Glutamatergic neuron (in vitro differentiated cells): ENCODE results near the gene GPC2. TPM values are rescaled to one million over a fixed set of nuclear protein-coding genes. Genes with fewer than 3 reads are reported as not detected.
A peak's percentile ranks its signal among the peaks of the same experiment; 100 is the strongest.
"Not testable (repeated sequence)": the region's sequence is repeated elsewhere in the genome, so short reads cannot be mapped to it uniquely, and the experiment has no call there.

Experiments
- DNase-seq: peaks from one replicate; pipeline ENCODE4 v3.0.0; 2022
- H3K27ac Mint-ChIP-seq: one replicate; pipeline ENCODE4 v1.8.0; 2020; ENCODE audit warnings: mild to moderate bottlenecking, mixed read lengths, inconsistent platforms; ENCODE audit not compliant: unreplicated experiment
- H3K27me3 Mint-ChIP-seq: one replicate; pipeline ENCODE4 v1.8.0; 2020; ENCODE audit warnings: mild to moderate bottlenecking, moderate library complexity, mixed read lengths, inconsistent platforms; ENCODE audit not compliant: unreplicated experiment
- H3K36me3 Mint-ChIP-seq: one replicate; pipeline ENCODE4 v1.8.0; 2020; ENCODE audit warnings: mild to moderate bottlenecking, mixed read lengths, inconsistent platforms; ENCODE audit not compliant: unreplicated experiment
- H3K4me1 Mint-ChIP-seq: one replicate; pipeline ENCODE4 v1.8.0; 2020; ENCODE audit warnings: mild to moderate bottlenecking, low read depth, mixed read lengths, inconsistent platforms; ENCODE audit not compliant: unreplicated experiment
- H3K4me3 Mint-ChIP-seq: one replicate; pipeline ENCODE4 v1.8.0; 2020; ENCODE audit warnings: mild to moderate bottlenecking, mixed read lengths, inconsistent platforms; ENCODE audit not compliant: unreplicated experiment
- H3K9me3 Mint-ChIP-seq: one replicate; pipeline ENCODE4 v1.8.0; 2020; ENCODE audit warnings: mild to moderate bottlenecking, moderate library complexity, mixed read lengths, inconsistent platforms; ENCODE audit not compliant: unreplicated experiment
- CTCF ChIP-seq: fragments of 200-600 bp; sonication (generic); IDR thresholded peaks from one replicate; pipeline ENCODE4 v1.5.0; 2021; ENCODE audit not compliant: partially characterized antibody, unreplicated experiment
- total RNA-seq: library from RNA; stranded (reverse); fragmentation: NEBNext Ultra II Directional; extraction: Animal tissue kit (Norgen Biotek cat#: 25700); gene quantifications from one replicate; pipeline ENCODE4 v1.2.1, GENCODE V29; 2021; ENCODE audit not compliant: unreplicated experiment

Gene GPC2
- total RNA-seq, 1 donor from 2014 or later = 530 TPM

GRCh38 chr7:100215895-100216294 is 38.7 kb upstream of the GPC2 start:
- H3K27ac Mint-ChIP-seq = no peak overlapping the region

GRCh38 chr7:100214356-100214755 is 37.2 kb upstream of the GPC2 start:
- not testable (repeated sequence) for H3K4me3 Mint-ChIP-seq

More at GRCh38 chr7:100215895-100216294, 38.7 kb upstream of the GPC2 start:
- Mint-ChIP-seq H3K4me3 (no peak overlapping the region), H3K36me3 (no peaks in the 10 kb centered on the region), H3K9me3 (peaks cover 2% of the 10 kb centered on the region), H3K27me3 (peaks cover 16% of the 10 kb centered on the region), H3K4me1 (peaks cover 2% of the 10 kb centered on the region)
- DNase-seq = no peak
- no peak for TF ChIP-seq CTCF

GRCh38 chr7:100213672-100214071 is 36.5 kb upstream of the GPC2 start:
- H3K36me3 Mint-ChIP-seq = no peaks in the 10 kb centered on the region
- H3K4me3 Mint-ChIP-seq = no peak overlapping the region
- H3K27ac Mint-ChIP-seq = no peak overlapping the region
- TF ChIP-seq CTCF = no peak
- peaks cover 21% of the 10 kb centered on the region for H3K27me3 Mint-ChIP-seq
- peaks cover under 1% of the 10 kb centered on the region for H3K4me1 Mint-ChIP-seq
- DNase-seq = no peak
- H3K9me3 Mint-ChIP-seq = peaks cover 8% of the 10 kb centered on the region

More at GRCh38 chr7:100214356-100214755, 37.2 kb upstream of the GPC2 start:
- not testable (repeated sequence) for DNase-seq, H3K27ac Mint-ChIP-seq, H3K9me3 Mint-ChIP-seq, H3K36me3 Mint-ChIP-seq, H3K4me1 Mint-ChIP-seq
- H3K27me3 Mint-ChIP-seq = peaks cover 24% of the 10 kb centered on the region

GRCh38 chr7:100212631-100213286 is 35.6 kb upstream of the GPC2 start:
- H3K27me3 Mint-ChIP-seq = peaks cover 21% of the 10 kb centered on the region
- H3K4me3 Mint-ChIP-seq = no peak overlapping the region

GRCh38 chr7:100211342-100211780 is 34.2 kb upstream of the GPC2 start:
- no peak overlapping the region for H3K4me3 Mint-ChIP-seq
- peak overlapping the region; percentile 40 for H3K27ac Mint-ChIP-seq
- H3K36me3 Mint-ChIP-seq = no peaks in the 10 kb centered on the region
- peaks cover 11% of the 10 kb centered on the region for H3K9me3 Mint-ChIP-seq
- peaks cover 23% of the 10 kb centered on the region for H3K27me3 Mint-ChIP-seq
- TF ChIP-seq CTCF = no peak
- no peak for DNase-seq
- no peaks in the 10 kb centered on the region for H3K4me1 Mint-ChIP-seq

More at GRCh38 chr7:100212631-100213286, 35.6 kb upstream of the GPC2 start:
- H3K27ac Mint-ChIP-seq = no peak overlapping the region
- no peaks in the 10 kb centered on the region for H3K36me3 Mint-ChIP-seq
- H3K9me3 Mint-ChIP-seq = peaks cover 8% of the 10 kb centered on the region
- no peaks in the 10 kb centered on the region for H3K4me1 Mint-ChIP-seq
- no peak for TF ChIP-seq CTCF
- no peak for DNase-seq
